Hepatocyte (in vitro differentiated cells): Measurements from ENCODE around the gene TPRG1L. TPM values are rescaled to one million over a fixed set of nuclear protein-coding genes. Genes with fewer than 3 reads are reported as not detected.

Experiments used
- DNase-seq: peaks from one replicate; pipeline ENCODE4 v3.0.0-alpha.2; 2016; ENCODE audit warnings: low spot score
- H2AFZ ChIP-seq: fragments of 200-600 bp; sonication (generic); 2 replicates; pipeline ENCODE4 v1.6.0; 2016; ENCODE audit warnings: antibody characterized with exemption, mild to moderate bottlenecking
- H3K27ac ChIP-seq: fragments of 200-600 bp; sonication (generic); 2 replicates; pipeline ENCODE4 v1.5.1; 2016; ENCODE audit warnings: mild to moderate bottlenecking
- H3K27me3 ChIP-seq: fragments of 200-600 bp; sonication (generic); 2 replicates; pipeline ENCODE4 v1.6.1; 2016
- H3K36me3 ChIP-seq: fragments of 200-600 bp; sonication (generic); replicated peaks from 2 replicates; pipeline ENCODE4 v1.5.1; 2016; ENCODE audit warnings: low read depth; ENCODE audit not compliant: insufficient read depth
- H3K4me1 ChIP-seq: fragments of 200-600 bp; sonication (generic); 2 replicates; pipeline ENCODE4 v1.5.1; 2016; ENCODE audit warnings: mild to moderate bottlenecking, moderate library complexity; ENCODE audit not compliant: insufficient read depth
- H3K4me2 ChIP-seq: fragments of 200-600 bp; sonication (generic); 2 replicates; pipeline ENCODE4 v1.6.0; 2016
- H3K4me3 ChIP-seq: fragments of 200-600 bp; sonication (generic); 2 replicates; pipeline ENCODE4 v1.5.1; 2016; ENCODE audit warnings: mild to moderate bottlenecking
- H3K79me2 ChIP-seq: fragments of 200-600 bp; sonication (generic); 2 replicates; pipeline ENCODE4 v1.6.0; 2017; ENCODE audit warnings: mild to moderate bottlenecking
- H3K9me2 ChIP-seq: fragments of 200-600 bp; sonication (generic); replicated peaks from 2 replicates; pipeline ENCODE4 v1.6.0; 2017; ENCODE audit warnings: mild to moderate bottlenecking; ENCODE audit not compliant: insufficient read depth
- H3K9me3 ChIP-seq: fragments of 200-600 bp; sonication (generic); 2 replicates; pipeline ENCODE4 v1.5.1; 2016; ENCODE audit warnings: low read depth, mild to moderate bottlenecking
- H4K20me1 ChIP-seq: fragments of 200-600 bp; sonication (generic); 2 replicates; pipeline ENCODE4 v1.6.0; 2016; ENCODE audit warnings: mild to moderate bottlenecking; ENCODE audit not compliant: insufficient read depth, poor library complexity, severe bottlenecking
- CTCF ChIP-seq: fragments of 200-600 bp; sonication (generic); IDR thresholded peaks from 2 replicates; pipeline ENCODE4 v1.5.1; 2016; ENCODE audit warnings: antibody characterized with exemption, mild to moderate bottlenecking; ENCODE audit not compliant: poor library complexity
- EZH2 ChIP-seq: fragments of 200-600 bp; sonication (generic); IDR thresholded peaks from 2 replicates; pipeline ENCODE4 v1.6.1; 2016; ENCODE audit warnings: antibody characterized with exemption, mild to moderate bottlenecking, borderline replicate concordance
- EZH2phosphoT487 ChIP-seq: fragments of 200-600 bp; sonication (generic); IDR thresholded peaks from one replicate; pipeline ENCODE4 v1.6.1; 2018; ENCODE audit warnings: antibody characterized with exemption, mild to moderate bottlenecking, low read depth, moderate library complexity; ENCODE audit not compliant: unreplicated experiment, severe bottlenecking
- WGBS: methylation state at CpG from one replicate; pipeline ENCODE4 v1.1.6; 2016; ENCODE audit warnings: low lambda C conversion rate; ENCODE audit errors: missing lambda C conversion rate; 5-methylcytosine and 5-hydroxymethylcytosine counted together
- polyA plus RNA-seq: library from polyadenylated mRNA; unstranded; fragments of >200 nt; fragmentation: Nextera tagmentation; extraction: Ambion mirVana; gene quantifications from 2 replicates; pipeline ENCODE4 v1.2.1, GENCODE V29; 2016
- total RNA-seq: library from RNA; depleted of rRNA; stranded (reverse); fragments of >200 nt; gene quantifications from 2 replicates; pipeline ENCODE4 v1.2.3, GENCODE V29; 2014

The TPRG1L gene
- total and polyA plus RNA-seq, 2 experiments from 2014 or later, result 57.9 to 74.1 TPM

- Histone ChIP-seq H4K20me1 (no peaks in the 10 kb centered on the region), H2AFZ (no peak overlapping the region), H3K27me3 (peaks cover 54% of the 10 kb centered on the region), H3K9me3 (no peaks in the 10 kb centered on the region), H3K4me3 (no peak overlapping the region), H3K36me3 (no peaks in the 10 kb centered on the region), H3K9me2 (no peaks in the 10 kb centered on the region), H3K27ac (no peak overlapping the region), H3K4me2 (no peak overlapping the region), H3K4me1 (no peaks in the 10 kb centered on the region), H3K79me2 (no peaks in the 10 kb centered on the region)
- WGBS, result 77% methylated on average over 6 of the region's 6 CpGs
- no peak for TF ChIP-seq CTCF
- DNase-seq, result no peak
These were observed 32.3 kb downstream of the TPRG1L start for GRCh38 chr1:3657096-3657475.

GRCh38 chr1:3657578-3658230 is 32.9 kb downstream of the TPRG1L start:
- no peak overlapping the region for H3K4me2 ChIP-seq
- 83% methylated on average over 21 of the region's 26 CpGs for WGBS
- H3K27me3 ChIP-seq, result peaks cover 48% of the 10 kb centered on the region
- no peaks in the 10 kb centered on the region for H4K20me1 ChIP-seq
- no peaks in the 10 kb centered on the region for H3K36me3 ChIP-seq
- no peaks in the 10 kb centered on the region for H3K4me1 ChIP-seq
- H3K79me2 ChIP-seq, result no peaks in the 10 kb centered on the region
- H3K4me3 ChIP-seq, result no peak overlapping the region
- H2AFZ ChIP-seq, result no peak overlapping the region
- no peak overlapping the region for H3K27ac ChIP-seq
- DNase-seq, result no peak
- no peaks in the 10 kb centered on the region for H3K9me3 ChIP-seq
- no peaks in the 10 kb centered on the region for H3K9me2 ChIP-seq
- TF ChIP-seq EZH2 (no peak), CTCF (no peak), EZH2phosphoT487 (no peak)

GRCh38 chr1:3658231-3658615 is 33.4 kb downstream of the TPRG1L start:
- H3K79me2 ChIP-seq, result no peaks in the 10 kb centered on the region
- peaks cover 43% of the 10 kb centered on the region for H3K27me3 ChIP-seq
- no peak overlapping the region for H3K27ac ChIP-seq
- TF ChIP-seq EZH2 (no peak), EZH2phosphoT487 (no peak), CTCF (no peak)
- H3K4me1 ChIP-seq, result no peaks in the 10 kb centered on the region
- DNase-seq, result no peak
- H3K4me2 ChIP-seq, result no peak overlapping the region
- H3K9me3 ChIP-seq, result no peaks in the 10 kb centered on the region
- WGBS, result 48% methylated on average over 14 of the region's 14 CpGs
- no peaks in the 10 kb centered on the region for H3K36me3 ChIP-seq
- H2AFZ ChIP-seq, result no peak overlapping the region
- no peaks in the 10 kb centered on the region for H4K20me1 ChIP-seq
- no peaks in the 10 kb centered on the region for H3K9me2 ChIP-seq
- no peak overlapping the region for H3K4me3 ChIP-seq

GRCh38 chr1:3659093-3659492 is 34.3 kb downstream of the TPRG1L start:
- Histone ChIP-seq H3K36me3 (no peaks in the 10 kb centered on the region), H3K27me3 (peaks cover 34% of the 10 kb centered on the region), H3K79me2 (no peaks in the 10 kb centered on the region), H3K4me1 (no peaks in the 10 kb centered on the region), H2AFZ (no peak overlapping the region), H3K9me2 (no peaks in the 10 kb centered on the region), H3K9me3 (no peaks in the 10 kb centered on the region), H4K20me1 (no peaks in the 10 kb centered on the region), H3K4me2 (no peak overlapping the region), H3K4me3 (no peak overlapping the region), H3K27ac (no peak overlapping the region)
- 84% methylated on average over 14 of the region's 15 CpGs for WGBS
- DNase-seq, result no peak
- TF ChIP-seq EZH2 (no peak), CTCF (no peak), EZH2phosphoT487 (no peak)
